OCI-LY3 (cell line): ENCODE data around the gene ZNF385C.

Source experiments
- H2AFZ ChIP-seq: fragments of 200-600, 300-600 bp; shearing (Covaris generic); 2 replicates; pipeline ENCODE4 v1.6.0; 2014; ENCODE audit warnings: antibody characterized with exemption, low read depth, low read length
- H3K27ac ChIP-seq: fragments of 200-600, 300-600 bp; sonication (generic); 2 replicates; pipeline ENCODE4 v1.5.1; 2014; ENCODE audit warnings: mild to moderate bottlenecking, low read length, moderate library complexity, mixed read lengths
- H3K27me3 ChIP-seq: fragments of 200-600, 300-600 bp; sonication (generic); 2 replicates; pipeline ENCODE4 v1.6.1; 2014; ENCODE audit warnings: low read depth, low read length, mixed read lengths
- H3K36me3 ChIP-seq: fragments of 200-600, 300-600 bp; sonication (generic); replicated peaks from 2 replicates; pipeline ENCODE3; 2014; ENCODE audit warnings: low read depth, low read length, mixed read lengths
- H3K4me1 ChIP-seq: fragments of 300-600, 200-600 bp; sonication (generic); 2 replicates; pipeline ENCODE4 v1.6.1; 2014; ENCODE audit warnings: low read length, mixed read lengths
- H3K4me2 ChIP-seq: fragments of 200-600, 300-600 bp; sonication (generic); 2 replicates; pipeline ENCODE4 v1.6.1; 2014; ENCODE audit warnings: low read length, mixed read lengths
- H3K4me3 ChIP-seq: fragments of 300-600, 200-600 bp; sonication (generic); 2 replicates; pipeline ENCODE4 v1.5.1; 2014; ENCODE audit warnings: antibody characterized with exemption, mild to moderate bottlenecking, low read length, moderate library complexity
- H3K79me2 ChIP-seq: fragments of 300-600, 200-600 bp; shearing (Covaris generic); 2 replicates; pipeline ENCODE4 v1.6.1; 2014; ENCODE audit warnings: mild to moderate bottlenecking, low read length, mixed read lengths
- H3K9ac ChIP-seq: fragments of 300-600, 200-600 bp; shearing (Covaris generic); 2 replicates; pipeline ENCODE4 v1.6.0; 2014; ENCODE audit warnings: mild to moderate bottlenecking, low read length, moderate library complexity
- H3K9me3 ChIP-seq: fragments of 200-600, 300-600 bp; shearing (Covaris generic); 2 replicates; pipeline ENCODE4 v1.6.1; 2014; ENCODE audit warnings: low read length, mixed read lengths; ENCODE audit not compliant: insufficient read depth
- H4K20me1 ChIP-seq: fragments of 200-600, 300-600 bp; sonication (generic); 2 replicates; pipeline ENCODE4 v1.6.1; 2016; ENCODE audit warnings: low read length, mixed read lengths; ENCODE audit not compliant: insufficient read depth
- EZH2phosphoT487 ChIP-seq: fragments of 200-600 bp; shearing (Covaris generic); IDR thresholded peaks from 2 replicates; pipeline ENCODE4 v1.6.1; 2018; ENCODE audit warnings: antibody characterized with exemption, mixed run types, low read depth
- TF ChIP-seq, protein P1 (sequence below): fragments of 200-600, 300-600 bp; sonication (generic); IDR thresholded peaks from 2 replicates; pipeline ENCODE4 v1.5.1; 2014; ENCODE audit warnings: antibody characterized with exemption, low read length, low read depth

The ZNF385C gene

DNA sequence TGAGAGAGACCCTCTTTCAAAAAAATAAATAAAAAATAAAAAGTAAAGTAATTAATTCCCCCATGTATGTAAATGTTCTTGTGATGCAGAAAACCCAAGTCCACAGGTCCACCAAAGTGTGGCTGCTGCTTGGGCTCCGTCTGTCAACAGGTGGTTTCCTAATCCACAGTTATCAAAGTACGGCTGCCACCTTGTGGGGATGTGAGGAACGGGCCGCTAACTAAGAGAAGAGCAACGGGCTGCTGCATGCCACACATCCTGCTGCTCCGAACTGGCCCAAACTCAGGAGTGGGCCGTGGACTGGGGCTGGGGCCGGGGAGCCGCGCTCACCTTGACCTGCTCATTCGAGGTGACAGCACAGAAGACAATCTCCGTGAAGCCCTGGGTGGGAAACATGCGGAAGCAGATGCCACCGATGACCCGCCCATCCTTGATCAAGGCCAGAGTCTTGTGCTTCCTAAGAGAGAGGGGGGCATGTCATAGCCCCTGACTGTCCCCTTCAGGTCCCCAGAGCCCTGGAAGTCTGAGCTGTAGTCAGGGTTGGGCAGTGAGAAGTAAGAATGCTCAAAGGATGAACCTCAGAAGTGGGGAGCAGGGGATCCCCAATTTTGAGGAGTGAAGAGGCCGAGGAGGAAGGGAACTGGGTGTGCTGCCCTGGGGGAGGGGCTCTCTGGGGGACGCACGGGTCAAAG is 18.6 kb upstream of the ZNF385C start:
- no peak for TF ChIP-seq EZH2phosphoT487
- TF ChIP-seq, protein P1, sequence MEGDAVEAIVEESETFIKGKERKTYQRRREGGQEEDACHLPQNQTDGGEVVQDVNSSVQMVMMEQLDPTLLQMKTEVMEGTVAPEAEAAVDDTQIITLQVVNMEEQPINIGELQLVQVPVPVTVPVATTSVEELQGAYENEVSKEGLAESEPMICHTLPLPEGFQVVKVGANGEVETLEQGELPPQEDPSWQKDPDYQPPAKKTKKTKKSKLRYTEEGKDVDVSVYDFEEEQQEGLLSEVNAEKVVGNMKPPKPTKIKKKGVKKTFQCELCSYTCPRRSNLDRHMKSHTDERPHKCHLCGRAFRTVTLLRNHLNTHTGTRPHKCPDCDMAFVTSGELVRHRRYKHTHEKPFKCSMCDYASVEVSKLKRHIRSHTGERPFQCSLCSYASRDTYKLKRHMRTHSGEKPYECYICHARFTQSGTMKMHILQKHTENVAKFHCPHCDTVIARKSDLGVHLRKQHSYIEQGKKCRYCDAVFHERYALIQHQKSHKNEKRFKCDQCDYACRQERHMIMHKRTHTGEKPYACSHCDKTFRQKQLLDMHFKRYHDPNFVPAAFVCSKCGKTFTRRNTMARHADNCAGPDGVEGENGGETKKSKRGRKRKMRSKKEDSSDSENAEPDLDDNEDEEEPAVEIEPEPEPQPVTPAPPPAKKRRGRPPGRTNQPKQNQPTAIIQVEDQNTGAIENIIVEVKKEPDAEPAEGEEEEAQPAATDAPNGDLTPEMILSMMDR = peak; percentile 89
- Histone ChIP-seq H3K4me2 (peak overlapping the region; percentile 79), H3K79me2 (0 out of 2 replicates have a peak, but pooled peaks cover 4% of the 10 kb centered on the region), H2AFZ (no peak overlapping the region), H3K27me3 (no peaks in the 10 kb centered on the region), H4K20me1 (no peaks in the 10 kb centered on the region), H3K36me3 (peaks cover 18% of the 10 kb centered on the region), H3K4me3 (peak overlapping the region; percentile 33; the same call in 1 of the 2 replicates), H3K9ac (peak overlapping the region; percentile 77; the same call in 1 of the 2 replicates), H3K4me1 (peaks cover 59% of the 10 kb centered on the region), H3K9me3 (no peaks in the 10 kb centered on the region), H3K27ac (peak overlapping the region; percentile 96)

DNA sequence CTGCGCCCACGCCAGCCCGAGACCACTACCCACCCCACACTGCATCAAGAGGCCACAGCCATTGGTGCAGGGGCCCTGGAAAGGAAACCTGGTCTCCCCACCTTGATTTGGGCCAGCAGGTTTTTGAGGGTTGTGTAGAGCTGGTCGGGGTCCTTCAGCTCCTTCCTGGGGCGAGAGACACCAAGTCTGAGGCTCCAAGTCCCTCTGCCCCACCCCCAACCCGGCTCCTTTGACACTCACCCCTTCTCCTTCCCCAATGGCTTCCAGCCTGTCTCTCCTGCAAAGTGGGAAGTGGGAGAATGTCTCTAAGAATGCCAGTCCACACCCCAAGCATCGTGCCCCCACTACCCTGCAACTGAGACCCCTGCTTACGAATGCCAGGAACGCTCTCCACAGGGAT is 15.8 kb upstream of the ZNF385C start:
- H3K4me2 ChIP-seq = no peak overlapping the region
- H3K27me3 ChIP-seq = no peaks in the 10 kb centered on the region
- no peak overlapping the region for H3K9ac ChIP-seq
- H3K27ac ChIP-seq = no peak overlapping the region
- peaks cover 53% of the 10 kb centered on the region for H3K4me1 ChIP-seq
- H2AFZ ChIP-seq = no peak overlapping the region
- H3K79me2 ChIP-seq = no peaks in the 10 kb centered on the region
- H4K20me1 ChIP-seq = no peaks in the 10 kb centered on the region
- TF ChIP-seq EZH2phosphoT487 = no peak
- TF ChIP-seq, protein P1 = no peak
- peaks cover 16% of the 10 kb centered on the region for H3K36me3 ChIP-seq
- H3K4me3 ChIP-seq = no peak overlapping the region
- no peaks in the 10 kb centered on the region for H3K9me3 ChIP-seq

- peak overlapping the region; percentile 50 for H3K9ac ChIP-seq
- H3K4me1 ChIP-seq = peaks cover 48% of the 10 kb centered on the region
- peaks cover 16% of the 10 kb centered on the region for H3K36me3 ChIP-seq
- no peaks in the 10 kb centered on the region for H3K79me2 ChIP-seq
- H3K27me3 ChIP-seq = no peaks in the 10 kb centered on the region
- peak overlapping the region; percentile 83 for H3K27ac ChIP-seq
- no peak for TF ChIP-seq EZH2phosphoT487
- TF ChIP-seq, protein P1 = no peak
- H2AFZ ChIP-seq = no peak overlapping the region
- peak overlapping the region; percentile 80 for H3K4me3 ChIP-seq
- no peaks in the 10 kb centered on the region for H4K20me1 ChIP-seq
- peak overlapping the region; percentile 97 for H3K4me2 ChIP-seq
- no peaks in the 10 kb centered on the region for H3K9me3 ChIP-seq
Observed at GRCh38 chr17:42113293-42114069, 15.2 kb upstream of the ZNF385C start.

GRCh38 chr17:42112552-42113176 is 14.4 kb upstream of the ZNF385C start, which contains the start of gene DHX58:
TSS of gene DHX58 (minus strand) at chr17:42112714. CDS start at chr17:42111892, 822 bp downstream.
- Histone ChIP-seq H4K20me1 (no peaks in the 10 kb centered on the region), H2AFZ (no peak within 1 kb of the TSS), H3K9me3 (no peaks in the 10 kb centered on the region), H3K36me3 (peaks cover 15% of the 10 kb centered on the region), H3K4me1 (peaks cover 51% of the 10 kb centered on the region), H3K27me3 (no peaks in the 10 kb centered on the region), H3K79me2 (no peaks in the 10 kb centered on the region), H3K4me2 (peak within 1 kb of the TSS; percentile 97), H3K4me3 (peak within 1 kb of the TSS; percentile 80), H3K9ac (peak within 1 kb of the TSS; percentile 87), H3K27ac (peak within 1 kb of the TSS; percentile 83)
- no peak for TF ChIP-seq EZH2phosphoT487
- TF ChIP-seq, protein P1 = no peak
